ENCODE measurements around the gene CTNNA1.

DNA sequence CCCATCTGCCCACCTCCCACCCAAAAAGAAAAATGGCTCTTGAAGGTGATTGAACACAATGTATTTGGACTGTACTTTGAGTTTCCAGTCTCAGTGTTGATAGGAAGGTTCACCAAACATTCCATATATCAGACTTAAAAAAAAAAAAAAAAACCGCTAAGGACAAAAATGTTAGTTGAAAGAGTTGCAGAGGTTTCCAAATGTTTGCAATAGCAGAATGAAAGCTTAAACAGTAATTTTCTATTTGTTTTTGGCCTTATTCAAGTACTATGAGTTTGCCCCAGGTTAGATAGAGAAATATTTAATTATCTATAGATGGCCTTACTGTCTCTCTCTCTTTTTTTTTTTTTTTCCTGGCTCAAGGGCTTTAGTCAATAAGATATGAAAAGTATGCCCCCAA, 115.8 kb downstream of the CTNNA1 start:
- TF ChIP-seq EZH2 (IDR thresholded peaks at IDR 0.05; ENCODE audit: insufficient read depth, low read length) = no peak
- no peak for TF ChIP-seq CTCF (IDR thresholded peaks at IDR 0.05; ENCODE audit: insufficient read depth, low read depth, low read length)

Measured in astrocyte (in vitro differentiated cells and primary cell).